Glutamatergic neuron (in vitro differentiated cells): ENCODE measurements around the gene FNDC3B. TPM values are rescaled to one million over a fixed set of nuclear protein-coding genes. Genes with fewer than 3 reads are reported as not detected.

Source experiments
- DNase-seq: peaks from one replicate; pipeline ENCODE4 v3.0.0; 2022
- H3K27ac Mint-ChIP-seq: one replicate; pipeline ENCODE4 v1.8.0; 2020; ENCODE audit warnings: mild to moderate bottlenecking, mixed read lengths, inconsistent platforms; ENCODE audit not compliant: unreplicated experiment
- H3K27me3 Mint-ChIP-seq: one replicate; pipeline ENCODE4 v1.8.0; 2020; ENCODE audit warnings: mild to moderate bottlenecking, moderate library complexity, mixed read lengths, inconsistent platforms; ENCODE audit not compliant: unreplicated experiment
- H3K36me3 Mint-ChIP-seq: one replicate; pipeline ENCODE4 v1.8.0; 2020; ENCODE audit warnings: mild to moderate bottlenecking, mixed read lengths, inconsistent platforms; ENCODE audit not compliant: unreplicated experiment
- H3K4me1 Mint-ChIP-seq: one replicate; pipeline ENCODE4 v1.8.0; 2020; ENCODE audit warnings: mild to moderate bottlenecking, low read depth, mixed read lengths, inconsistent platforms; ENCODE audit not compliant: unreplicated experiment
- H3K4me3 Mint-ChIP-seq: one replicate; pipeline ENCODE4 v1.8.0; 2020; ENCODE audit warnings: mild to moderate bottlenecking, mixed read lengths, inconsistent platforms; ENCODE audit not compliant: unreplicated experiment
- H3K9me3 Mint-ChIP-seq: one replicate; pipeline ENCODE4 v1.8.0; 2020; ENCODE audit warnings: mild to moderate bottlenecking, moderate library complexity, mixed read lengths, inconsistent platforms; ENCODE audit not compliant: unreplicated experiment
- CTCF ChIP-seq: fragments of 200-600 bp; sonication (generic); IDR thresholded peaks from one replicate; pipeline ENCODE4 v1.5.0; 2021; ENCODE audit not compliant: partially characterized antibody, unreplicated experiment
- total RNA-seq: library from RNA; stranded (reverse); fragmentation: NEBNext Ultra II Directional; extraction: Animal tissue kit (Norgen Biotek cat#: 25700); gene quantifications from one replicate; pipeline ENCODE4 v1.2.1, GENCODE V29; 2021; ENCODE audit not compliant: unreplicated experiment

Gene FNDC3B
- total RNA-seq, 1 donor from 2014 or later = 11.7 TPM

DNA sequence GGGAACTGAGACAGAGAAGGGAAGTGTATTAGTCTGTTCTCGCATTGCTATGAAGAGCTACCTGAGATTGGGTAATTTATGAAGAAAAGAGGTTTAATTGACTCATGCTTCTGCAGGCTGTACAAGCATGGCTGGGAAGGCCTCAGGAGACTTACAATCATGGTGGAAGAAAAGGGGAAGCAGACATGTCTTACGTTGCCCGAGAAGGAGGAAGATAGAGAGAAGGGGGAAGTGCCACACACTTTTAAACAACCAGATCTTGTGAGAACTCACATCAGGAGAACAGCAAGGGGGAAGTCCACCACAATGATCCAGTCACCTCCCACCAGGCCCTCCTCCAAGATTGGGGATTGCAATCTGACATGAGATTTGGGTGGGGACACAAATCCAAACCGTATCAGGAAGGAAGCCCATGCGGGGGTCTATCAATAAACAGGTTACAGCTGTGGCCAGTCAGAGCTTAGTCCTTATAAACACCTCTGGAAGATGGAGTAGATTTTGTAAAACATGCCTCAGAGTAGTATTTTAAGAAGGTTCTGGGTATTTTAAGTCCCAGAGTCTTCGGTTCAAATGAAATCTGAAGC is 254.9 kb downstream of the FNDC3B start:
- H3K27me3 Mint-ChIP-seq = no peaks in the 10 kb centered on the region

GRCh38 chr3:172296248-172296974 is 257.0 kb downstream of the FNDC3B start:
- H3K4me3 Mint-ChIP-seq = no peak overlapping the region
- no peak overlapping the region for H3K27ac Mint-ChIP-seq
- H3K4me1 Mint-ChIP-seq = peaks cover 13% of the 10 kb centered on the region
- H3K27me3 Mint-ChIP-seq = no peaks in the 10 kb centered on the region
- H3K9me3 Mint-ChIP-seq = no peaks in the 10 kb centered on the region
- DNase-seq = no peak
- H3K36me3 Mint-ChIP-seq = peaks cover 4% of the 10 kb centered on the region
- TF ChIP-seq CTCF = no peak

More for the DNA sequence above, 254.9 kb downstream of the FNDC3B start:
- Mint-ChIP-seq H3K9me3 (no peaks in the 10 kb centered on the region), H3K27ac (no peak overlapping the region), H3K4me1 (peaks cover 2% of the 10 kb centered on the region), H3K36me3 (peaks cover 4% of the 10 kb centered on the region), H3K4me3 (no peak overlapping the region)
- no peak for DNase-seq
- no peak for TF ChIP-seq CTCF

DNA sequence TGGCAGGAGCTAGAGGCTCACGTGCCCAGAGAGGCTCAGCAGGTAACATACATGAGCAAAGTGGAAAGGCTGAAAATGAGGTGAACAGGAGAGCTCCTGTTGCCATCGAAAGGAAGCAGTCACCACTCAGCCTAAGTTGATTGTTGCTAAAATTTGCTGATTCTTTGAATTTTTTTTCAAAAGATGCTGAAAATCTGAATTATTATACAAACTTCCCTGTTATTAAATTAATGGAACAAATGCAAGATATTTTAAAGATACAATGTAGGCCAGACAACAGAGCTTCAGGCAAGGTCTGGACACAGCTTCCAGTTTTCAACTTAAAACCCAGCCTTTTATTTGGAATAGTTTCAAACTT is 257.6 kb downstream of the FNDC3B start:
- no peaks in the 10 kb centered on the region for H3K9me3 Mint-ChIP-seq
- no peaks in the 10 kb centered on the region for H3K27me3 Mint-ChIP-seq
- DNase-seq = no peak
- H3K36me3 Mint-ChIP-seq = peaks cover 4% of the 10 kb centered on the region
- H3K4me1 Mint-ChIP-seq = peaks cover 13% of the 10 kb centered on the region
- no peak overlapping the region for H3K4me3 Mint-ChIP-seq
- TF ChIP-seq CTCF = no peak
- no peak overlapping the region for H3K27ac Mint-ChIP-seq

- H3K4me3 Mint-ChIP-seq = no peak overlapping the region
- no peak overlapping the region for H3K27ac Mint-ChIP-seq
- H3K27me3 Mint-ChIP-seq = no peaks in the 10 kb centered on the region
- peaks cover 11% of the 10 kb centered on the region for H3K4me1 Mint-ChIP-seq
- DNase-seq = no peak
- H3K9me3 Mint-ChIP-seq = no peaks in the 10 kb centered on the region
- TF ChIP-seq CTCF = no peak
- peaks cover 4% of the 10 kb centered on the region for H3K36me3 Mint-ChIP-seq
These were observed 258.9 kb downstream of the FNDC3B start for GRCh38 chr3:172298247-172298646.

GRCh38 chr3:172300187-172300586 is 260.8 kb downstream of the FNDC3B start:
- H3K9me3 Mint-ChIP-seq = no peaks in the 10 kb centered on the region
- no peak for DNase-seq
- no peaks in the 10 kb centered on the region for H3K36me3 Mint-ChIP-seq
- no peak for TF ChIP-seq CTCF
- no peak overlapping the region for H3K4me3 Mint-ChIP-seq
- H3K27ac Mint-ChIP-seq = peak overlapping the region; percentile 65
- H3K4me1 Mint-ChIP-seq = peaks cover 11% of the 10 kb centered on the region
- no peaks in the 10 kb centered on the region for H3K27me3 Mint-ChIP-seq
